HPDE6-E6E7 (cell line): Measurements from ENCODE around the gene CAMKK1.
"Not testable (repeated sequence)": the region's sequence is repeated elsewhere in the genome, so short reads cannot be mapped to it uniquely, and the experiment has no call there.

Experiments used
- DNase-seq: peaks from one replicate; pipeline ENCODE4 v3.0.0; 2011; ENCODE audit warnings: missing footprints; ENCODE audit errors: extremely low spot score

The CAMKK1 gene

GRCh38 chr17:3879591-3880417, 13.0 kb downstream of the CAMKK1 start:
- no peak for DNase-seq

DNA sequence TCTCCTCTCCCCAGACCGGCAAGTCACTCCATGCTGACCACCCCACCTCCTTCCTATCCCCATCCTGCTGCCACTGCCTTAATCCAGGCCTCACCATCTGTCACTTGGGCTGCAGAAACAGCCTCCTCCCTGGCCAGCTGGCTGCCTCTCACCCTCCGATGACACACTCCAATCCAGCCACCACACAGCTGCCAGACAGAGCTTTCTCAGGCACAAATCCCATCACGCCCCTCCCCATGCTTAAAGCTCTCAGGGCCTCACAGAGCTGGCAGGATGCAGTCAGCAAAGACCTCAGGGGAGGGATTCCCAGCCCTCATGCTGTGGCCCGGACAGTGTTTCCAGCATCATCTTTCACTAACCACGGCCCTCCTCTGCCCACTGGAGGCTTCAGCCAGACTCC, 13.7 kb downstream of the CAMKK1 start:
- DNase-seq, result no peak

- no peak for DNase-seq
Measured at GRCh38 chr17:3877220-3877619, 15.6 kb downstream of the CAMKK1 start.

GRCh38 chr17:3875317-3875716, 17.5 kb downstream of the CAMKK1 start:
- no peak for DNase-seq

DNA sequence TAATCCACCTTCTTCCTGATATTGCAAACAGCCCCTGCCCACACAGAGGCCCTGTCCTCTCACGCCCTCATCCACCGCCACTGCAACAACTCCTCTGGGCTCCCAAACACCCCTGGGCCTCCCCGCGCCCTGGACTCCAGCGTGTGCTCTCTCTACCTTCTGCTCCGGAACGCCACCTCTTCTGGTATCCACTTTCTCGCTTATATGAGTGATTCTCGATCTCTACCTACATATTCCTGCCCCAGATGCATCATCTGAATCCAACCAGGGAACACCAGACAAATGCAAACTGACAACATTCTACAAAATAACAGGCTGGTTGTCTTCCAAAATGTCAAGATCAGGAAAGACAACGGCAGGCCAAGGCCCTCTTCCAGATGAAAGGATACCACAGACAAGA, 19.0 kb downstream of the CAMKK1 start:
- no peak for DNase-seq

- no peak for DNase-seq
Measured at GRCh38 chr17:3870871-3871306, 22.0 kb downstream of the CAMKK1 start.

GRCh38 chr17:3867606-3868005, 25.2 kb downstream of the CAMKK1 start:
- no peak for DNase-seq

DNA sequence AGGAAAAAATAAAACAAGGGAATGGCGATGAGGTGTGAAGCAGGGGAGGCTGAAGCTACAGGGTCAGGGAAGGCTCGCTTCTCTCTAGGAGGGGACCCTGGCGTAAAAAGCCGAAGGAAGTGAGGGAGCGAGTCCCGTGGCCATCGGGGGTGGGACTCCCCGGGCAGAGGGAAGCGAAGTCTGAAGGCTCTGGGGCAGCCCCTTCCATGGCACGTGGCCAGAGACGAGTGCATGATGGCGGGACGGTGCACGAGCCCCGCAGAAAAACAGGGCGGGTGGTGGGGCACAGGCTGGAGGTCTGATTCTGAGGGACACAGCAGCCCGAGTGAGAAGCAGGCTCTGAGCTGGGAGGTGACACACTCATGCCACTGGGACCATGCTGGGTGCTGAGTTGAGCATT, 25.7 kb downstream of the CAMKK1 start:
- DNase-seq, result no peak

DNA sequence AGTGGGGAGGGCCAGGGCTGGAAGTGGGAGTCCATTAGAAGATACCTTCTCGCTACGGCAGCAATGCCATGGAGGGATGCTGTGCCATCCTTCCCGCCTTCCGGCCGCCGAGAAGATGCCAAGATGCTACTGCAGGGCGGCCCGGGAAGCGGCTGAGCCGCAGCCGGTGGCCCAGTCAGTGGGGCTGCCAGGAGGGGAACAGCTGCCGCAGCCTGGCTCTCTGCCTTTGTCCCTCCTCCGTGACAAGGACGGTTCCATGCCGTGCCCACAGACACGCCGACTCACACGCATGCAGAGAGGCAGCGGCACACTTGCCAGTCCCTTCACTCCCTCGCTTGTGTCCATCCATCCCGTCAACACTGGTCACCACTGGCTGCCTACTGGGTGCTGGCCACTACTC, 26.6 kb downstream of the CAMKK1 start:
- no peak for DNase-seq

- no peak for DNase-seq
Measured at GRCh38 chr17:3865176-3865575, 27.7 kb downstream of the CAMKK1 start.

DNA sequence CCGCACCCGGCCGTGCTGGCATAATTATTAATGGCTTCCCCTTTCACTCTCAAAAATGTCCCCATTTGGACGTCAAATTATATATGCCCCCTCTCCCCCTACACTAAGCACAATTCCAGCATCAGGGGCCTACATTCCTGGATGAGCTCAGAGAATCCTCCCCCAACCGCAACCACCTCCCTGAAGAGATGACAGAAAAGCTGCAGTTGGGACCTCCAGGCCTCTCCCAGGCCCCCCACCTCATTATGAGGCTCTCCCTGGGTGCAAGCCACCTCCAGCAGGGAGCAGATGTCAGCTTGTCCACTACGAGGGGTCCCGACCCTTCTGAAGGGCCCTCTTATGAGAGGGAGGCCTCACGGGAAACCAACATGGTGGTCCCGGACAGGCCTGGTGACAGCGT, 28.3 kb downstream of the CAMKK1 start:
- no peak for DNase-seq

- DNase-seq, result no peak
Measured at GRCh38 chr17:3861761-3862681, 30.8 kb downstream of the CAMKK1 start.

DNA sequence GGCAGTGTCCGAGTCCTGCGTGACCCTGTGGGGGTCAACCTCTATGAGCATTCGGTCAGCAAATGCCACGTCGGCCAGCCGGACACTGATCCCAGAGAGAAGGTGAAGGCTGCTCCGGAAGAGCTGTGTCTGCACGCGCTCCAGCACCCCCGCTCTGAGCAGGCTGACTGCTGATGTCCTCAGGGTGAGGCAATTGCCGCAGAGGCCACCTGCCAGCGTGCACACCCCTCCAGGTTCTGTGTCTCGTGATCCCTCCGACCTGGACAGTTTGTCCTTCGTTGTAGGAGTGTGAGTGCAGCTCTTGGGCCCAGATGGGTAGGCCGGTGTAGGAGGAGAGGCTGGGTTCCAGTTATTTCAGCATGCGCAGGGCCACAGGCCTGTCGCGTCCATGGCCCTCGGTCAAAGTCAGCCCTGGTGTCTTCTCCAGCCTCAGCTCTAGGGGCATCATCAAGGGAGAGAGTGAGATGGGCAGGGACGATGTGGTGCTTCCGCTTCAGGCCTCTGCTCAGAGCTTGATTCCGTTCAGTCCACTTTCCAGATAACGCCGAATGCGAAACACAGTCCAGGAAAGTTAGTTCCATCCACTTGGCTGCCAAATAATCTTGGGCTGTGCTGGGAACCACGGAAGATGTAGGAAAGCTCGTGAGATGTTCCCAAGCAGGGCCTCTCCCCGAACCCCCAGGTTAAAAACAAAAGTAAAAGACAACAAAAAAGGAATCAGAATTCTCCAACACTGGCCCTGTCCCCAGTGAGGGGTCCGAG, 31.7 kb downstream of the CAMKK1 start:
- DNase-seq, result no peak

- DNase-seq, result no peak
Measured at GRCh38 chr17:3859940-3860339, 32.9 kb downstream of the CAMKK1 start.

GRCh38 chr17:3857261-3858105, 35.4 kb downstream of the CAMKK1 start:
- DNase-seq, result no peak

GRCh38 chr17:3854204-3854603, 38.6 kb downstream of the CAMKK1 start:
- not testable (repeated sequence) for DNase-seq

GRCh38 chr17:3852561-3852960, 40.3 kb downstream of the CAMKK1 start:
- no peak for DNase-seq

GRCh38 chr17:3851461-3852100, 41.3 kb downstream of the CAMKK1 start:
- DNase-seq, result no peak

GRCh38 chr17:3848229-3848835, 44.5 kb downstream of the CAMKK1 start:
- no peak for DNase-seq

DNA sequence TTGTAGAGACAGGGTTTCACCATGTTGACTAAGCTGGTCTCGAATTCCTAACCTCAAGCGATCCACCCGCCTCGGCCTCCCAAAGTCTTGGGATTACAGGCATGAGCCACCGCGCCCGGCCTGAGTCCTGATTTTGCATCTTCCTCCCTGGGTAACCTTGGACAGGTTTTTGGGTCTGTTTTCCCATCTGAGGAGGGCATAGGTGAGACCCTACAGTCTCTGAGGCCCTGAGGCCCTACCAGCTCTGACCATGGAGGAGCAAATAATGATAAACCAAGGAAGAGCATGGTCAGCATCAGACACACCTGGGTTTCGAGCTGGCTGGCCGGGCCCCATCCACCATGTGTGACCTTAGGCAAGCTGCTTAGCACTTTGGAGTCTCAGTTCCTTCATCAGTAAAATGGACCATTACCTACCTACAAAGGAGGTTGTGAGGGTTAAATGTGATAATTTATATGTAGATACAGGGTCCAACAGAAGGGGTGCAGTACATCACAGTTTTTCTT, 45.6 kb downstream of the CAMKK1 start:
- no peak for DNase-seq
